Esophagus muscularis mucosa (tissue), 4 donors: ENCODE data around the gene LMX1A.

Experiments
- EP300 ChIP-seq: sonication (generic); formaldehyde crosslinking; IDR thresholded peaks from one replicate; pipeline ENCODE4 v1.6.1; 2017; ENCODE audit warnings: antibody characterized with exemption
- POLR2A ChIP-seq: fragments of 450-650 bp; IDR thresholded peaks from one replicate; pipeline ENCODE4 v1.6.1; 2017; ENCODE audit warnings: antibody characterized with exemption, moderate library complexity, mild to moderate bottlenecking, low read depth
- POLR2AphosphoS5 ChIP-seq, 2 donors: sonication (generic); formaldehyde crosslinking; IDR thresholded peaks; one replicate each; pipeline ENCODE4 v1.6.1; 2017; ENCODE audit warnings: antibody characterized with exemption in 2 of 2
- TF ChIP-seq, protein P1 (sequence below), 3 experiments: fragments of 200-600 bp in 2 of 3; fragments of 450-650 bp in 1 of 3; sonication (generic) in 2 of 3; IDR thresholded peaks; one replicate each; pipeline ENCODE4 v1.5.1; 2017 to 2019; ENCODE audit warnings: antibody characterized with exemption in 3 of 3, mild to moderate bottlenecking in 2 of 3, moderate library complexity in 1 of 3

DNA sequence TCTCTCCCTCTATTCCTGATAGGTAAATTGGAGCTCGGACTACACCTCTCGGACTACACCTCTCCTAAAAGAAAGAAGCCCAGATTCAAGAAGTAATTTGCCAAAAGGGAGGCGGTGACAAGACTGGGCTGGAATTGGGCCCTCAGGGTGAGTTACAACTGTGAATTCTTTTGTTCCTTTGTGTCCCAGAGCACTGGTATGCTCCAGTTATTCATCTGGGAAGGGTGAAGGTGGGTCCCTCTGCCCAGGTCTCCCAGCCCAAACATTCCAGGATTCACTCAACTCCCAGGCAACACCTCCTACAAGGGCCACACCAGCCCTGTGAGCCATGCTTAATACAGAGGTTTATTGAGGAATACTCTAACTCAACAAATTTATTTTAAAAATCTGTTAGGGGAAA, 69.2 kb downstream of the LMX1A start:
- TF ChIP-seq POLR2AphosphoS5 (IDR thresholded peaks at IDR 0.05) (no peak), POLR2A (no peak), EP300 (no peak)
- TF ChIP-seq, protein P1, sequence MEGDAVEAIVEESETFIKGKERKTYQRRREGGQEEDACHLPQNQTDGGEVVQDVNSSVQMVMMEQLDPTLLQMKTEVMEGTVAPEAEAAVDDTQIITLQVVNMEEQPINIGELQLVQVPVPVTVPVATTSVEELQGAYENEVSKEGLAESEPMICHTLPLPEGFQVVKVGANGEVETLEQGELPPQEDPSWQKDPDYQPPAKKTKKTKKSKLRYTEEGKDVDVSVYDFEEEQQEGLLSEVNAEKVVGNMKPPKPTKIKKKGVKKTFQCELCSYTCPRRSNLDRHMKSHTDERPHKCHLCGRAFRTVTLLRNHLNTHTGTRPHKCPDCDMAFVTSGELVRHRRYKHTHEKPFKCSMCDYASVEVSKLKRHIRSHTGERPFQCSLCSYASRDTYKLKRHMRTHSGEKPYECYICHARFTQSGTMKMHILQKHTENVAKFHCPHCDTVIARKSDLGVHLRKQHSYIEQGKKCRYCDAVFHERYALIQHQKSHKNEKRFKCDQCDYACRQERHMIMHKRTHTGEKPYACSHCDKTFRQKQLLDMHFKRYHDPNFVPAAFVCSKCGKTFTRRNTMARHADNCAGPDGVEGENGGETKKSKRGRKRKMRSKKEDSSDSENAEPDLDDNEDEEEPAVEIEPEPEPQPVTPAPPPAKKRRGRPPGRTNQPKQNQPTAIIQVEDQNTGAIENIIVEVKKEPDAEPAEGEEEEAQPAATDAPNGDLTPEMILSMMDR (IDR thresholded peaks at IDR 0.05): no peak
